ENCODE data around the gene LPAR1. TPM values are rescaled to one million over a fixed set of nuclear protein-coding genes. Genes with fewer than 3 reads are reported as not detected.

The LPAR1 gene
- total and polyA plus RNA-seq, 9 of the 15 experiments (the other 6 are each of a cell fraction or from before 2014, with no cell fraction given): 0.13 TPM; not detected in 8

- ATAC-seq (no peak), FAIRE-seq (no peak), DNase-seq (ENCODE audit: extremely low read depth in 1 of 4, low spot score in 3 of 4) (no peak)
- in situ Hi-C loops (cut with MboI) (no loop called here), intact Hi-C loops (cut with micrococcal nuclease) (no loop called here)
- Histone ChIP-seq H3K9me3 (replicated peaks; ENCODE audit: control insufficient read depth, insufficient read depth, low read depth, low read length) (no peaks in the 10 kb centered on the region), H3K9ac (ENCODE audit: insufficient read depth in 1 of 2, low read depth in 2 of 2, low read length in 2 of 2) (no peak overlapping the region), H3K36me3 (ENCODE audit: control insufficient read depth, insufficient read depth, low read length) (no peaks in the 10 kb centered on the region), H3K9me1 (ENCODE audit: control insufficient read depth, insufficient read depth, low read length) (no peaks in the 10 kb centered on the region), H3K4me2 (ENCODE audit: insufficient read depth, low read length) (no peak overlapping the region), H3K27ac (ENCODE audit: extremely low read depth, low read depth, low read length) (no peak overlapping the region), H4K20me1 (replicated peaks; ENCODE audit: control insufficient read depth, insufficient read depth, low read length) (no peaks in the 10 kb centered on the region), H2AFZ (ENCODE audit: low read depth, low read length) (no peak overlapping the region), H3K79me2 (ENCODE audit: control insufficient read depth, insufficient read depth, low read length) (no peaks in the 10 kb centered on the region), H3K4me3 (no peak overlapping the region), H3K4me1 (replicated peaks in 1 of 2; ENCODE audit: control insufficient read depth in 2 of 2, insufficient read depth in 2 of 2, low read length in 2 of 2) (no peaks in the 10 kb centered on the region), H3K27me3 (ENCODE audit: control insufficient read depth in 2 of 2, insufficient read depth in 2 of 2, low read length in 2 of 2) (no peaks in the 10 kb centered on the region)
- WGBS (ENCODE audit: insufficient coverage, low coverage, missing lambda C conversion rate): 0% methylated on average over 4 of the region's 4 CpGs
- ChIA-PET CTCF (ENCODE audit: low intra/inter-chr PET ratio) (no interaction called here), POLR2A (no interaction called here)
- no TSS peak for BruUV-seq (replicated peaks)
- TF ChIP-seq CREBBP (IDR thresholded peaks at IDR 0.05; ENCODE audit: low read depth, low read length) (no peak), IRF1 (CRISPR knock-in tag; IDR thresholded peaks at IDR 0.05; ENCODE audit: borderline replicate concordance) (no peak), PREB (CRISPR knock-in tag; IDR thresholded peaks at IDR 0.05) (no peak), SNAPC5 (CRISPR knock-in tag; IDR thresholded peaks at IDR 0.05) (no peak), SMAD1 (IDR thresholded peaks at IDR 0.05; ENCODE audit: low read depth, low read length, partially characterized antibody) (no peak), TCF7 (IDR thresholded peaks at IDR 0.05; ENCODE audit: borderline replicate concordance) (no peak), ZBTB2 (IDR thresholded peaks at IDR 0.05) (no peak), POLR2G (IDR thresholded peaks at IDR 0.05; ENCODE audit: low read depth, low read length) (no peak), ZBTB43 (CRISPR knock-in tag; IDR thresholded peaks at IDR 0.05) (no peak), ZNF668 (CRISPR knock-in tag; IDR thresholded peaks at IDR 0.05) (no peak), RFX5 (IDR thresholded peaks at IDR 0.05; ENCODE audit: low read depth, low read length) (no peak), CREB3 (tag; conservative IDR thresholded peaks at IDR 0.05; ENCODE audit: low read depth) (no peak), STAT5B (CRISPR knock-in tag; IDR thresholded peaks at IDR 0.05) (no peak)
Measured at GRCh38 chr9:110994771-110995241, 43.5 kb downstream of the LPAR1 start.

Measured in K562 (cell line).